Keratinocyte (primary cell): ENCODE results near the gene STK11.

Source experiments
- EZH2 ChIP-seq: IDR thresholded peaks from one replicate; pipeline ENCODE4 v1.6.1; 2012; ENCODE audit warnings: inconsistent platforms, mild to moderate bottlenecking, low read length, moderate library complexity
- TF ChIP-seq, protein P1 (sequence below), 3 experiments: IDR thresholded peaks in 1 of 3; conservative IDR thresholded peaks in 1 of 3; optimal IDR thresholded peaks in 1 of 3; 2 replicates in 2 of 3; 3 replicates in 1 of 3; pipeline versions ENCODE3 to v1.5.1; 2011; ENCODE audit warnings: low read length in 3 of 3, mild to moderate bottlenecking in 3 of 3, moderate library complexity in 2 of 3, control low read depth in 1 of 3, inconsistent platforms in 1 of 3; ENCODE audit not compliant: insufficient read depth in 2 of 3; ENCODE audit errors: extremely low read depth in 1 of 3

DNA sequence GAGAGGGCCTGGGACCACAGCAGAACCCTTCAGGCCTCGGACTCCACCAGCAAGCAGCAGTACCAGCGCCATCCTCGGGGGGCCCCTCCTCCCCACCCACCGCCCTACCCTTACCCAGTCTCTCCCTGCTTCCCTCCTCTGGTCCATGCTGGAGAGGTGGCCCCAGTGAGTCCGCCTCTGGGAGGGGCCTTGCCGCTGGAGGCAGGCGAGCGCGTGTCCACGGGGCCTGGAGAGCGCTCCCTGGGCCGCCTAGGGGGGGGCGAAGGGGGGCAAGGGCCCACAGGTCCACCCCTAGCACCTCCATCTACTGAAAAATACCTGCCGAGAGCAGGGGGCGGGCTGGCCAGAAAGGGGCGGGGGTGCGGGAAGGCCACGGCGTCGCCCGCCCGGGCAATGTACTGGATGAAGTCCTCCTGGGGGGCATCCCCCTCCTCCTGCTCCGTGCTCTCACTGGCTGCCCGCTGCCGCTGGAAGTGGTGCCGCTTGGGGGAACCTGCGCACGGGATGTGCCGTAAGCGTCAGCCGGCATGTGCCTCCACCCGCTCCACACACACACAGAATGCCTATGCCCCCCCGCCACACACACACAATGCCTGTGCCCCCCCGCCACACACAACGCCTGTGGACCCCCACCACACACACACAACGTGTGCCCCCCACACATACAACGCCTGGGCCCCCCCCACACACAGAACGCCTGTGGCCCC is 25.4 kb downstream of the STK11 start:
- TF ChIP-seq, protein P1, sequence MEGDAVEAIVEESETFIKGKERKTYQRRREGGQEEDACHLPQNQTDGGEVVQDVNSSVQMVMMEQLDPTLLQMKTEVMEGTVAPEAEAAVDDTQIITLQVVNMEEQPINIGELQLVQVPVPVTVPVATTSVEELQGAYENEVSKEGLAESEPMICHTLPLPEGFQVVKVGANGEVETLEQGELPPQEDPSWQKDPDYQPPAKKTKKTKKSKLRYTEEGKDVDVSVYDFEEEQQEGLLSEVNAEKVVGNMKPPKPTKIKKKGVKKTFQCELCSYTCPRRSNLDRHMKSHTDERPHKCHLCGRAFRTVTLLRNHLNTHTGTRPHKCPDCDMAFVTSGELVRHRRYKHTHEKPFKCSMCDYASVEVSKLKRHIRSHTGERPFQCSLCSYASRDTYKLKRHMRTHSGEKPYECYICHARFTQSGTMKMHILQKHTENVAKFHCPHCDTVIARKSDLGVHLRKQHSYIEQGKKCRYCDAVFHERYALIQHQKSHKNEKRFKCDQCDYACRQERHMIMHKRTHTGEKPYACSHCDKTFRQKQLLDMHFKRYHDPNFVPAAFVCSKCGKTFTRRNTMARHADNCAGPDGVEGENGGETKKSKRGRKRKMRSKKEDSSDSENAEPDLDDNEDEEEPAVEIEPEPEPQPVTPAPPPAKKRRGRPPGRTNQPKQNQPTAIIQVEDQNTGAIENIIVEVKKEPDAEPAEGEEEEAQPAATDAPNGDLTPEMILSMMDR (optimal IDR thresholded peaks at IDR 0.05 in 1 of 3, IDR thresholded peaks at IDR 0.05 in 1 of 3, conservative IDR thresholded peaks at IDR 0.05 in 1 of 3; ENCODE audit: extremely low read depth in 1 of 3, insufficient read depth in 2 of 3, low read length in 3 of 3) = peak in 1 of 3 experiments; percentile 1
- TF ChIP-seq EZH2 = no peak
